H1 (cell line): ENCODE results near the gene GARS1. TPM values are rescaled to one million over a fixed set of nuclear protein-coding genes. Genes with fewer than 3 reads are reported as not detected.

ENCODE experiments used
- CTCF ChIA-PET: fragments of 300-600 bp; sonication (Branson Sonifier 250); formaldehyde crosslinking; loops from one replicate; lab custom pipeline; 2021; ENCODE audit not compliant: partially characterized antibody; lab: Charles Lee
- POLR2A ChIA-PET: fragments of 300-600 bp; sonication (Branson Sonifier 250); formaldehyde crosslinking; loops from one replicate; lab custom pipeline; 2021; ENCODE audit warnings: inconsistent platforms; ENCODE audit not compliant: partially characterized antibody; lab: Charles Lee
- DNase-seq, 2 experiments: peaks; one replicate each; pipeline versions ENCODE4 v3.0.0 to v3.0.0-alpha.2; 2010 to 2022; ENCODE audit warnings: low spot score in 2 of 2, low read depth in 1 of 2, mixed read lengths in 1 of 2
- FAIRE-seq: peaks from 2 replicates; lab custom pipeline; 2011; peaks lifted over from hg19 to GRCh38; lab: Jason Lieb, UNC
- H2AFZ ChIP-seq: 2 replicates; pipeline ENCODE4 v1.8.1; 2012; ENCODE audit warnings: low read length, inconsistent platforms
- H2AK5ac ChIP-seq: 2 replicates; pipeline ENCODE4 v1.6.1; 2013; ENCODE audit warnings: low read depth, low read length
- H2BK120ac ChIP-seq: replicated peaks from 2 replicates; pipeline ENCODE3; 2013; ENCODE audit warnings: low read depth, low read length, inconsistent platforms
- H2BK12ac ChIP-seq: 2 replicates; pipeline ENCODE4 v1.6.1; 2013; ENCODE audit warnings: low read depth, low read length
- H2BK15ac ChIP-seq: 2 replicates; pipeline ENCODE4 v1.6.1; 2013; ENCODE audit warnings: low read length
- H2BK20ac ChIP-seq: 2 replicates; pipeline ENCODE4 v1.6.1; 2013; ENCODE audit warnings: low read length
- H2BK5ac ChIP-seq: 2 replicates; pipeline ENCODE4 v1.6.1; 2013; ENCODE audit warnings: low read depth, low read length
- H3K14ac ChIP-seq: 2 replicates; pipeline ENCODE4 v1.6.1; 2013; ENCODE audit warnings: inconsistent platforms; ENCODE audit not compliant: insufficient read length
- H3K18ac ChIP-seq: 2 replicates; pipeline ENCODE4 v1.6.1; 2013; ENCODE audit warnings: low read length; ENCODE audit errors: extremely low read depth
- H3K23ac ChIP-seq: 2 replicates; pipeline ENCODE4 v1.6.1; 2013; ENCODE audit warnings: inconsistent platforms; ENCODE audit not compliant: insufficient read length
- H3K23me2 ChIP-seq: 2 replicates; pipeline ENCODE4 v1.6.1; 2013; ENCODE audit warnings: low read depth, low read length
- H3K27ac ChIP-seq: 2 replicates; pipeline ENCODE4 v1.6.1; 2011; ENCODE audit warnings: low read depth, low read length, inconsistent platforms
- H3K27me3 ChIP-seq, 4 experiments: replicated peaks in 1 of 4; 1 replicate in 1 of 4; 2 replicates in 3 of 4; pipeline versions ENCODE4 v1.6.1 to v1.8.1; 2011 to 2013; ENCODE audit warnings: low read length in 3 of 4, mild to moderate bottlenecking in 3 of 4, inconsistent platforms in 2 of 4, mixed read lengths in 2 of 4, moderate library complexity in 1 of 4; ENCODE audit not compliant: control insufficient read depth in 3 of 4, insufficient read depth in 3 of 4; ENCODE audit errors: extremely low read depth in 1 of 4
- H3K36me3 ChIP-seq, 4 experiments: 2 replicates each; pipeline versions ENCODE4 v1.6.1 to v1.8.1; 2011 to 2013; ENCODE audit warnings: mild to moderate bottlenecking in 4 of 4, low read length in 3 of 4, moderate library complexity in 2 of 4, control low read depth in 1 of 4, inconsistent platforms in 1 of 4; ENCODE audit not compliant: insufficient read depth in 4 of 4, control insufficient read depth in 2 of 4
- H3K4ac ChIP-seq: replicated peaks from 2 replicates; pipeline ENCODE3; 2013; ENCODE audit warnings: low read length, low read depth, mixed read lengths, inconsistent platforms; ENCODE audit not compliant: insufficient read length
- H3K4me1 ChIP-seq, 4 experiments: replicated peaks in 1 of 4; 1 replicate in 1 of 4; 2 replicates in 3 of 4; pipeline versions ENCODE4 v1.6.1 to v1.8.1; 2011 to 2013; ENCODE audit warnings: low read length in 3 of 4, inconsistent platforms in 2 of 4, mixed read lengths in 1 of 4; ENCODE audit not compliant: insufficient read depth in 4 of 4, control insufficient read depth in 3 of 4
- H3K4me2 ChIP-seq, 2 experiments: 2 replicates each; pipeline versions ENCODE4 v1.6.1 to v1.8.1; 2011 to 2013; ENCODE audit warnings: low read depth in 2 of 2, low read length in 2 of 2, control low read depth in 1 of 2, inconsistent platforms in 1 of 2, mild to moderate bottlenecking in 1 of 2; ENCODE audit not compliant: insufficient read depth in 1 of 2
- H3K4me3 ChIP-seq, 4 experiments: fragments of 200-600, 300-600 bp in 1 of 4; sonication (generic), shearing (Covaris generic), sonication (Bioruptor Twin) in 1 of 4; 2 replicates each; pipeline versions ENCODE4 v1.5.1 to v1.8.1; 2011 to 2016; ENCODE audit warnings: low read length in 4 of 4, low read depth in 3 of 4, control low read depth in 2 of 4, inconsistent platforms in 2 of 4, mild to moderate bottlenecking in 2 of 4, mixed read lengths in 1 of 4, moderate library complexity in 1 of 4; ENCODE audit not compliant: insufficient read depth in 2 of 4; ENCODE audit errors: extremely low read depth in 1 of 4
- H3K56ac ChIP-seq: replicated peaks from 2 replicates; pipeline ENCODE3; 2013; ENCODE audit warnings: low read depth, mild to moderate bottlenecking, mixed read lengths, low read length, inconsistent platforms; ENCODE audit not compliant: insufficient read length
- H3K79me1 ChIP-seq: 2 replicates; pipeline ENCODE4 v1.6.1; 2013; ENCODE audit warnings: low read depth, low read length, control low read depth
- H3K79me2 ChIP-seq, 2 experiments: 2 replicates each; pipeline versions ENCODE4 v1.6.1 to v1.8.1; 2012 to 2013; ENCODE audit warnings: low read length in 2 of 2, mild to moderate bottlenecking in 2 of 2, inconsistent platforms in 1 of 2; ENCODE audit not compliant: insufficient read depth in 2 of 2, control insufficient read depth in 1 of 2
- H3K9ac ChIP-seq, 4 experiments: replicated peaks in 1 of 4; 1 replicate in 1 of 4; 2 replicates in 3 of 4; pipeline versions ENCODE4 v1.6.1 to v1.8.1; 2011 to 2013; ENCODE audit warnings: low read depth in 3 of 4, low read length in 3 of 4, control low read depth in 2 of 4, mild to moderate bottlenecking in 2 of 4, moderate library complexity in 2 of 4, inconsistent platforms in 1 of 4; ENCODE audit errors: extremely low read depth in 1 of 4
- H3K9me3 ChIP-seq, 2 experiments: 2 replicates each; pipeline versions ENCODE4 v1.6.1 to v1.8.1; 2012 to 2013; ENCODE audit warnings: mild to moderate bottlenecking in 2 of 2, moderate library complexity in 2 of 2, control low read depth in 1 of 2, inconsistent platforms in 1 of 2, low read depth in 1 of 2, low read length in 1 of 2, mixed read lengths in 1 of 2; ENCODE audit not compliant: insufficient read depth in 2 of 2
- H4K20me1 ChIP-seq, 2 experiments: replicated peaks in 1 of 2; 2 replicates each; pipeline versions ENCODE3 to v1.8.1; 2011 to 2013; ENCODE audit warnings: inconsistent platforms in 2 of 2, low read length in 2 of 2, mild to moderate bottlenecking in 1 of 2; ENCODE audit not compliant: insufficient read depth in 2 of 2, control insufficient read depth in 1 of 2
- H4K5ac ChIP-seq: 2 replicates; pipeline ENCODE4 v1.6.1; 2013; ENCODE audit warnings: low read length, low read depth, mixed read lengths, inconsistent platforms; ENCODE audit not compliant: insufficient read length
- H4K8ac ChIP-seq: 2 replicates; pipeline ENCODE4 v1.8.0; 2013; ENCODE audit warnings: mild to moderate bottlenecking, moderate library complexity, low read length, inconsistent platforms; ENCODE audit not compliant: insufficient read depth; ENCODE audit errors: extremely low read depth
- H4K91ac ChIP-seq: replicated peaks from 2 replicates; pipeline ENCODE3; 2013; ENCODE audit warnings: low read length, mixed read lengths, inconsistent platforms; ENCODE audit not compliant: insufficient read length
- CHD2 ChIP-seq: IDR thresholded peaks from 2 replicates; pipeline ENCODE4 v1.6.1; 2012; ENCODE audit warnings: low read length, improper control_type of control experiment
- FOSL1 ChIP-seq: IDR thresholded peaks from 2 replicates; pipeline ENCODE4 v1.6.1; 2011; ENCODE audit warnings: mild to moderate bottlenecking, low read depth, low read length, moderate library complexity; ENCODE audit not compliant: insufficient read depth
- ZNF274 ChIP-seq: IDR thresholded peaks from 2 replicates; pipeline ENCODE4 v1.7.0; 2012; ENCODE audit warnings: low read length, borderline replicate concordance; ENCODE audit errors: extremely low read depth
- WGBS, 2 experiments: shearing (Covaris generic) in 1 of 2; methylation state at CpG; one replicate each; pipeline versions ENCODE4 v1.1.6 to v1.1.7; 2013 to 2015; ENCODE audit warnings: low lambda C conversion rate in 2 of 2, mixed read lengths in 2 of 2, inconsistent platforms in 1 of 2, low coverage in 1 of 2, missing lambda C conversion rate in 1 of 2; ENCODE audit not compliant: insufficient replicate concordance in 2 of 2, insufficient coverage in 1 of 2, insufficient read length in 1 of 2; ENCODE audit errors: extremely low coverage in 1 of 2, missing lambda C conversion rate in 1 of 2; 5-methylcytosine and 5-hydroxymethylcytosine counted together
- polyA plus RNA-seq, 7 experiments: library from polyadenylated mRNA; depleted of rRNA in 3 of 7; stranded (reverse) in 5 of 7; unstranded in 2 of 7; fragments of >200 nt in 5 of 7; fragments of 200-250 nt in 2 of 7; gene quantifications; 1 replicate in 5 of 7; 2 replicates in 1 of 7; 4 replicates in 1 of 7; pipeline versions ENCODE4 v1.2.1 to v1.2.3, GENCODE V29; 2011 to 2013; ENCODE audit warnings: missing spikeins in 2 of 7, mixed read lengths in 2 of 7
- total RNA-seq: library from RNA; stranded (reverse); fragmentation: NEBNext Ultra II Directional; extraction: Animal tissue kit (Norgen Biotek cat#: 25700); gene quantifications from 2 replicates; pipeline ENCODE4 v1.2.1, GENCODE V29; 2021

The GARS1 gene
- total and polyA plus RNA-seq, 2 of the 8 experiments (the other 6 are each of a cell fraction or from before 2014, with no cell fraction given): 270 to 476 TPM

DNA sequence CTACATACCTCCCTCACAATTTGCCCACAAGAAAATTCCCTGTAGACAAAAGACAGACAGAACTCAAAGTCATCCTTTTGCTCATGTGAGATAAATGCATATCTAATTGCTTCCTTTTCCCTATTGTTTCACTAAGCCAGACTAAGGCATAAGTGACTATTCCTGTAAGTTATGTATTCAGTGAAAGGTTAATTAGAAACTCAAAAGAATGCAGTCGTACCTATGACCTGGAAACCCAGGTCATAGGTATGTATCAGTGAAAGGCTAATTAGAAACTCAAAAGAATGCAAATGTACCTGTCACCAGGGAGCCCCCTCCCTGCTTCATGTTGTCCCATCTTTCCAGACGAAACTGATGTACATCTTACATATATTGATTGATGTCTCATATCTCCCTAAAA is 10.3 kb upstream of the GARS1 start:
- Histone ChIP-seq H4K91ac (no peak overlapping the region), H2BK12ac (no peak overlapping the region), H3K4ac (no peak overlapping the region), H3K9me3 (peaks cover 5 to 13% of the 10 kb centered on the region in 2 experiments; a peak in 2 of 4 replicates), H3K79me1 (no peaks in the 10 kb centered on the region), H2BK20ac (no peak overlapping the region), H2BK15ac (no peak overlapping the region), H3K56ac (no peak overlapping the region), H3K23ac (no peak overlapping the region), H2BK5ac (no peak overlapping the region), H2AK5ac (no peak overlapping the region), H3K18ac (no peak overlapping the region), H2BK120ac (no peak overlapping the region), H3K79me2 (peaks cover 0 to 4% of the 10 kb centered on the region in 2 experiments; a peak in 1 of 4 replicates), H3K36me3 (peaks cover 0 to 18% (median 4%) of the 10 kb centered on the region in 4 experiments; a peak in 3 of 8 replicates), H4K20me1 (no peaks in the 10 kb centered on the region), H3K4me1 (peaks cover 2 to 10% (median 5%) of the 10 kb centered on the region in 4 experiments; a peak in 5 of 7 replicates), H3K23me2 (no peaks in the 10 kb centered on the region), H3K27me3 (no peaks in the 10 kb centered on the region), H3K4me3 (peak overlapping the region in 1 of 4 experiments; percentile 34; a peak in 1 of 8 replicates), H2AFZ (no peak overlapping the region), H4K5ac (no peak overlapping the region), H3K4me2 (peak overlapping the region; percentile 26 to 48; a peak in 3 of 4 replicates), H4K8ac (no peak overlapping the region), H3K14ac (no peak overlapping the region), H3K27ac (no peak overlapping the region), H3K9ac (no peak overlapping the region)
- FAIRE-seq (peak; percentile 74), DNase-seq (no peak)
- CTCF ChIA-PET: interaction anchor here (1.0 kb wide), 1 partner anchor 155 kb away, joined by 3 read pairs; no protein-coding TSS in a partner anchor
- WGBS, 2 experiments: 21% methylated on average over 2 of the region's 2 CpGs; no CpG with 5 or more reads in 1 of the 2 experiments
- POLR2A ChIA-PET: interaction anchor here (0.8 to 1.4 kb wide), 4 partner anchors 9 to 46 kb away, joined by 3 to 5 read pairs (median 4); no protein-coding TSS in a partner anchor
- TF ChIP-seq FOSL1 (no peak), CHD2 (no peak), ZNF274 (no peak)
